SU-DHL-6 (cell line): ENCODE measurements around the gene CTNNBIP1.

Experiments used
- H2AFZ ChIP-seq: fragments of 200-600 bp; sonication (generic); 2 replicates; pipeline ENCODE4 v1.6.1; 2014; ENCODE audit warnings: low read depth, mild to moderate bottlenecking, moderate library complexity, mixed read lengths, antibody characterized with exemption, low read length; ENCODE audit not compliant: severe bottlenecking
- H3F3A ChIP-seq: fragments of 200-600 bp; shearing (Covaris generic); 2 replicates; pipeline ENCODE4 v1.6.0; 2016; ENCODE audit warnings: antibody characterized with exemption, mild to moderate bottlenecking; ENCODE audit not compliant: insufficient read depth
- H3K27ac ChIP-seq: fragments of 200-600 bp; sonication (generic); 2 replicates; pipeline ENCODE4 v1.5.1; 2016; ENCODE audit warnings: low read depth, mild to moderate bottlenecking, low read length, moderate library complexity, mixed read lengths
- H3K27me3 ChIP-seq: fragments of 200-600 bp; sonication (generic), shearing (Covaris generic); 2 replicates; pipeline ENCODE4 v1.6.0; 2014; ENCODE audit warnings: mild to moderate bottlenecking, low read length
- H3K36me3 ChIP-seq: fragments of 200-600 bp; sonication (generic); 2 replicates; pipeline ENCODE4 v1.6.1; 2014; ENCODE audit warnings: mild to moderate bottlenecking, low read length, mixed read lengths
- H3K4me2 ChIP-seq: fragments of 300-600, 200-600 bp; shearing (Covaris generic), sonication (generic); 2 replicates; pipeline ENCODE4 v1.6.0; 2014; ENCODE audit warnings: low read length, low read depth, mild to moderate bottlenecking; ENCODE audit not compliant: poor library complexity, severe bottlenecking
- H3K4me3 ChIP-seq: fragments of 200-600 bp; sonication (generic); 2 replicates; pipeline ENCODE4 v1.5.1; 2014; ENCODE audit warnings: antibody characterized with exemption, low read length, mild to moderate bottlenecking, mixed read lengths; ENCODE audit not compliant: insufficient read depth, poor library complexity, severe bottlenecking
- H3K79me2 ChIP-seq: fragments of 200-600 bp; sonication (generic); 2 replicates; pipeline ENCODE4 v1.6.1; 2014; ENCODE audit warnings: mild to moderate bottlenecking, low read length, moderate library complexity; ENCODE audit not compliant: insufficient read depth
- H3K9ac ChIP-seq: fragments of 200-600 bp; sonication (generic); 2 replicates; pipeline ENCODE4 v1.7.0; 2014; ENCODE audit warnings: mild to moderate bottlenecking, low read length
- H3K9me2 ChIP-seq: fragments of 200-600 bp; sonication (generic); replicated peaks from 2 replicates; pipeline ENCODE4 v1.6.1; 2014; ENCODE audit warnings: low read length; ENCODE audit not compliant: insufficient read depth
- H3K9me3 ChIP-seq: fragments of 200-600 bp; sonication (generic); 2 replicates; pipeline ENCODE4 v1.6.1; 2014; ENCODE audit warnings: low read length, mixed read lengths; ENCODE audit not compliant: insufficient read depth
- H4K20me1 ChIP-seq: fragments of 200-600 bp; sonication (generic); 2 replicates; pipeline ENCODE4 v1.6.1; 2014; ENCODE audit warnings: low read depth, mild to moderate bottlenecking, antibody characterized with exemption, low read length, moderate library complexity, mixed read lengths
- EZH2phosphoT487 ChIP-seq: fragments of 200-600 bp; sonication (generic), shearing (Covaris generic); conservative IDR thresholded peaks from 2 replicates; pipeline ENCODE4 v1.6.1; 2018; ENCODE audit warnings: mild to moderate bottlenecking, antibody characterized with exemption, low read length, moderate library complexity, mixed read lengths
- TF ChIP-seq, protein P1 (sequence below): fragments of 200-600 bp; sonication (generic); IDR thresholded peaks from one replicate; pipeline ENCODE4 v1.5.1; 2017; ENCODE audit warnings: antibody characterized with exemption, mild to moderate bottlenecking, low read length, moderate library complexity; ENCODE audit not compliant: insufficient read depth, poor library complexity, severe bottlenecking

Gene CTNNBIP1

DNA sequence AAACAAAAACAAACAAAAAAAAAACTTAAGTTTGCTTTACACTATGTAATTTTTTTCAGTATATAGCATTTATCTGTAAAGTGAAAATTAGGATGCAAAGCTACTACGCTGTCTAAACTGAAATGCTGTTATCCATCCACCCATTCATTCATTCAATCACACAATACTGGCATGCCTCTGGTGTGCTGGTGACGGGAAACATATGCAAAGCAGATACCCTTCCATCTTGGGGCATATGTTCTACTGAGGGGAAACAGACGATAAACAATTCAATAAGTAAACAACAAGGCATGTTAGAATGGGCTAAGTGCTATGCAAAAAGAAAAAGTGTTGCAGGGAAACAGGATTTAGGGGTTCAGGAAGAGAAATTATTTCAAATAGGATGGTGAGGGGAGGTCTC is 89.5 kb downstream of the CTNNBIP1 start:
- H3K9ac ChIP-seq, result peak overlapping the region; percentile 97
- H3K79me2 ChIP-seq, result peaks cover 79% of the 10 kb centered on the region
- H3K27ac ChIP-seq, result peak overlapping the region; percentile 90
- H2AFZ ChIP-seq, result no peak overlapping the region
- H3K9me2 ChIP-seq, result no peaks in the 10 kb centered on the region
- H3K4me2 ChIP-seq, result peak overlapping the region; percentile 94
- no peak for TF ChIP-seq EZH2phosphoT487
- TF ChIP-seq, protein P1, sequence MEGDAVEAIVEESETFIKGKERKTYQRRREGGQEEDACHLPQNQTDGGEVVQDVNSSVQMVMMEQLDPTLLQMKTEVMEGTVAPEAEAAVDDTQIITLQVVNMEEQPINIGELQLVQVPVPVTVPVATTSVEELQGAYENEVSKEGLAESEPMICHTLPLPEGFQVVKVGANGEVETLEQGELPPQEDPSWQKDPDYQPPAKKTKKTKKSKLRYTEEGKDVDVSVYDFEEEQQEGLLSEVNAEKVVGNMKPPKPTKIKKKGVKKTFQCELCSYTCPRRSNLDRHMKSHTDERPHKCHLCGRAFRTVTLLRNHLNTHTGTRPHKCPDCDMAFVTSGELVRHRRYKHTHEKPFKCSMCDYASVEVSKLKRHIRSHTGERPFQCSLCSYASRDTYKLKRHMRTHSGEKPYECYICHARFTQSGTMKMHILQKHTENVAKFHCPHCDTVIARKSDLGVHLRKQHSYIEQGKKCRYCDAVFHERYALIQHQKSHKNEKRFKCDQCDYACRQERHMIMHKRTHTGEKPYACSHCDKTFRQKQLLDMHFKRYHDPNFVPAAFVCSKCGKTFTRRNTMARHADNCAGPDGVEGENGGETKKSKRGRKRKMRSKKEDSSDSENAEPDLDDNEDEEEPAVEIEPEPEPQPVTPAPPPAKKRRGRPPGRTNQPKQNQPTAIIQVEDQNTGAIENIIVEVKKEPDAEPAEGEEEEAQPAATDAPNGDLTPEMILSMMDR, result no peak
- H3K27me3 ChIP-seq, result no peaks in the 10 kb centered on the region
- peaks cover 10% of the 10 kb centered on the region; the same call in 1 of the 2 replicates for H4K20me1 ChIP-seq
- peak overlapping the region; percentile 89 for H3K4me3 ChIP-seq
- peaks cover 62% of the 10 kb centered on the region for H3F3A ChIP-seq
- no peaks in the 10 kb centered on the region for H3K9me3 ChIP-seq
- H3K36me3 ChIP-seq, result peaks cover 15% of the 10 kb centered on the region

DNA sequence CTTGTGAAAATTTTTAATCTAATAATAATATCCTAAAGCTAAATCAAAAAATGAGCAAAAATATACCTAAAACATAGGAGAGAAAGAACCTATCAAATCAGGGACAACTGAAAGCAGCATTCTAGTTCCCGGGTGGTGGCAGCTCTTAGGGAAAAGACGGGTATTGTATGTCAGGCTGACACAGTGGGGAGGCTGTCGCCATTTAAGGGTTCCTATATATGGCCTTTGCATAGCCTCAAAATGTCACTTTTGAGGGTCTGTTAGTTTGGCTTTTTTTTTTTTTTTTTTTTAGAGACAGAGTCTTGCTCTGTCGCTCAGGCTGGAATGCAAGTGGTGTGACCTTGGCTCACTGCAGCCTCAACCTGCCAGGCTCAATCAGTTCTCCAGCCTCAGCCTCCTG is 92.3 kb downstream of the CTNNBIP1 start:
- H3K9ac ChIP-seq, result peak overlapping the region; percentile 27; the same call in 1 of the 2 replicates
- no peak overlapping the region for H2AFZ ChIP-seq
- peak overlapping the region; percentile 90 for H3K27ac ChIP-seq
- peaks cover 100% of the 10 kb centered on the region for H3K79me2 ChIP-seq
- H4K20me1 ChIP-seq, result peaks cover 10% of the 10 kb centered on the region; the same call in 1 of the 2 replicates
- peaks cover 67% of the 10 kb centered on the region for H3F3A ChIP-seq
- H3K9me3 ChIP-seq, result no peaks in the 10 kb centered on the region
- peaks cover 15% of the 10 kb centered on the region for H3K36me3 ChIP-seq
- TF ChIP-seq EZH2phosphoT487, result no peak
- TF ChIP-seq, protein P1, result no peak
- H3K4me2 ChIP-seq, result peak overlapping the region; percentile 66
- H3K4me3 ChIP-seq, result no peak overlapping the region
- H3K27me3 ChIP-seq, result no peaks in the 10 kb centered on the region
- no peaks in the 10 kb centered on the region for H3K9me2 ChIP-seq

DNA sequence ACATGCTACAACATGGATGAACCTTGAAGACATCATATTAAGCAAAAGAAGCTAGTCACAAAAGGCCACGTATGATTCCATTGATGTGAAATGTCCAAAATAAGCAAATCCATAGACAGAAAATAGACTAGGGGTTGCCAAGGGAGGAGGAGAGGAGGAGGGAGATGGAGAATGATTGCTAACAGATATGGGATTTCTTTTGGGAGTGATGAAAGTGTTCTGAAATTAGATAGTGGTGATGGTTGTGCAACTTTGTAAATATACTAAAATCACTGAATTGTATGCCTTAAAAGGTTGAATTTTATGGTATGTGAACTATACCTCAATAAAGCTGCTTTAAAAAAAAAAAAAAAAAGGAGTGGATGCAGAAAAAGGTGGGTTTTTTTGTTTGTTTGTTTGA is 93.9 kb downstream of the CTNNBIP1 start:
- Histone ChIP-seq H3K9ac (0 out of 2 replicates have a peak overlapping the region, but pooled peaks have one; percentile 9), H3K9me2 (no peaks in the 10 kb centered on the region), H3K9me3 (no peaks in the 10 kb centered on the region), H3K27me3 (no peaks in the 10 kb centered on the region), H3K27ac (peak overlapping the region; percentile 90), H3K36me3 (peaks cover 7% of the 10 kb centered on the region), H3K4me3 (no peak overlapping the region), H2AFZ (no peak overlapping the region), H4K20me1 (peaks cover 5% of the 10 kb centered on the region; the same call in 1 of the 2 replicates), H3F3A (peaks cover 63% of the 10 kb centered on the region), H3K79me2 (peaks cover 100% of the 10 kb centered on the region), H3K4me2 (peak overlapping the region; percentile 44)
- TF ChIP-seq, protein P1, result no peak
- TF ChIP-seq EZH2phosphoT487, result no peak
